ENCODE measurements around the gene MRPL45.
"Not testable (repeated sequence)": the region's sequence is repeated elsewhere in the genome, so short reads cannot be mapped to it uniquely, and the experiment has no call there.

The MRPL45 gene

DNA sequence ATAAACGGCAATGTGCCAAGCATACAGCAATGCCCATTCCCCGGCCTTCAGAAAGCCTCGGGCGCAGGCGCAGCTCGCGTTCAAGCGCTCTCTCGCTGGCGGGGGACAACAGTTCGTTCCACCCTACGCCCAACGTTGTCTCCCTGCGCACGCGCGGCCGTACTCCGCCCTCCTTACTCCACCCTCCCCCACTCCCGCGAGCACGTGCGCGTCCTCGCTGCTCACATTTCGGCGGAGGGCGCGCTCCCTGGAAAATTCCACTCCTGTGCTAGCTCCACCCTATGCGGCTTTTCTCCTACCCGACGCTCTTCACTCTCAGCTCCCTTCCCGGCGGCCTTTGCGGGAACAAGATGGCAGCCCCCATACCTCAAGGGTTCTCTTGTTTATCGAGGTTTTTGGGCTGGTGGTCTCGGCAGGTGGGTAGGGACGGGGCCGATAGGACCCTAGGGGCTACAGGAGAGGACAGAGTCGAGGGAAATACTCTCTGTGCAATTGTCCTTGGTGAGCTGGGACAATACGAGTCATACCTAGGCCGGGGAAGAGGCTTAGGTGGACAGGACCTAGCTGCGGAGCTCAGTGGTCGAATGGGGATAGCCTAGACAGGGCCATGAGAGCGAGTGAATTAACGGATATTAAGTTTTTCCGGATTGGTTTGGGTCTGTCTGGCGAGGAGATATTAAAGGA lies at the start of gene MRPL45:
Gene MRPL45 (plus strand): TSS at position 335 of the 684 bp plus-strand sequence. CDS start 16 bp downstream, at position 351.
- peak; percentile 98 for DNase-seq (ENCODE audit: low spot score)

DNA sequence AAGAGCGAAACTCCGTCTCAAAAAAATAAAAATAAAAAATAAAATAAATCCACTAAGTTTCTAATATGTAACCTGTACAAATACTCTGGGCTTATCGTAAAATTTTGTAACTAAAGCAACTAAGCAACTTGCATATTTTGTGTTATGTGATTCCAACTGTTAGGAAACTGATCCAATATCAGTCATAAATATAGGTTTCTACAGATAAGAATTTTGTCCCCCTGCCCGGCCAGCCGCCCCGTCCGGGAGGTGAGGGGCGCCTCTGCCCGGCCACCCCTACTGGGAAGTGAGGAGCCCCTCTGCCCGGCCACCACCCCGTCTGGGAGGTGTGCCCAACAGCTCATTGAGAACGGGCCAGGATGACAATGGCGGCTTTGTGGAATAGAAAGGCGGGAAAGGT lies 43.8 kb upstream of the MRPL45 start:
- DNase-seq (ENCODE audit: low spot score) = not testable (repeated sequence)

DNA sequence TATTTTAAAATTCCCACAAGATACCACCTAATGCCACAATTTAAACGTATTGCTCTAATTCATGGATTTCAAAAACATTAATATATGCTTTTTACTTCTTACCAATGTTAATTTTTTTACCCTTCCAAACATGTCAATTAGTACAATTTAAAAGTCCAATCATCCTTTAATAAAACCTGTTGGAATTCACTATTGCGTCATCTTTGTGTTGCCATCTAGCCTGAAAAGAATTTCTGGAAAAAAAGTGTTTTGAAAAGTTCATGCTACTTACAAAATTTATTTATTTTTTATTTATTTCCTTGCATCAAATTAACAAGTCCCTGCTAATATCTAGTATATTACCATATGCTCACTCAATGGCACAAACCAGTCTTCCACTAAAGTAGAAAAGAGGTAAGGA lies 42.6 kb upstream of the MRPL45 start:
- DNase-seq (ENCODE audit: low spot score) = not testable (repeated sequence)

DNA sequence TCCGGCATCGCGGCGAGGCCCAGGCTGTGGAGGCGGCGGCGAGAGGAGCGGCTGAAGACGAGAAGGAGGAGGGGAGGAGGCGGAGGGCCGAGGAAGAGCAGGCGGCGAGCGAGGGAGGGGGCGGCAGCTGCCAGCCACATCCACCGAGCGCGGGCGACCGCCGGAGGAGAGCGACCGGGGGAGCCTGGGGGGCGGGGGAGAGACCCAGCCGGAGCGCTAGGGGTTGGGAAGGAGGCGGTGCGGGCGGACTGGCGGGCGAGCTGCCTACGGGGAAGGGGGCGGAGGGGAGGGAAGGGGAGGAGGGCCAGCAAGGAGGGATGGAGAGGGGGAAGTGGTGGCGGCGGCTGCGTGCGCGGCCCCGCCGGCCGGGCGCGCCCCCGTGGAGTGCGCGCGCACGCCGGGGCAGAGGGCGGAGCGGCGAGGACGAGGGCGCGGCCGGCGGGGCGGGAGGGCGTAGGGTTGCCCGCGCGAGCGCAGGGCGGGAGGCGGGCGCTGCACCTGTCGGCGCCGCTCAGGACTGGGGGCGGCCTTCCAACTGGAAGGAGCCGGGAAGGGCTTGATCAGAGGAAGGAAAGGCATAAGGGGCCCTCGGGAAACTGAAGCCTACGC lies 39.9 kb upstream of the MRPL45 start:
- DNase-seq (ENCODE audit: low spot score) = peak; percentile 90

DNA sequence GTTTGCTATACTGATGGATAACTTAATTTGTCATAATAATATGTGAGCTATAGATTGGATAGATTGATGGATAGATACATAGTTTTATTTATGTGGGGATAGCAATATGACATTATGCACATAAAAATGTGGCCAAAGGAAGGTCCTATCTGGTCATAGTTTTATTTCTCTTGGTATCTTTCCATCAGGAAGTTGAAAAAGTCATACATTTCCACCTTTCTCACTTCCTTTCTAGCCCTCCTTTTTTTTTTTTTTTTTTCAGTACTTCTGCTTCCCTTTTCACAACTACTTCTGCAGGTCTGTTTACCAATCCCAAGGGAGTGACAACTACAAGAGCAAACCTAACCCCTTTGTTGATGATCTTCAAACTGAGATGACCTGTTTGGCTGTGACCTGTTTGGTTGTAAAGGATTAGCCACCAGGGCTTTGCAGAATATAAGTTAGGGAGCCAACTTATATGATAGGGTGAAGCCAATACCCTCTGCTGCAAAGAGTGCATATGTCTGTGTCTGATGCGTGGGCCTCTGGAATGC lies 30.9 kb upstream of the MRPL45 start:
- DNase-seq (ENCODE audit: low spot score) = not testable (repeated sequence)

DNA sequence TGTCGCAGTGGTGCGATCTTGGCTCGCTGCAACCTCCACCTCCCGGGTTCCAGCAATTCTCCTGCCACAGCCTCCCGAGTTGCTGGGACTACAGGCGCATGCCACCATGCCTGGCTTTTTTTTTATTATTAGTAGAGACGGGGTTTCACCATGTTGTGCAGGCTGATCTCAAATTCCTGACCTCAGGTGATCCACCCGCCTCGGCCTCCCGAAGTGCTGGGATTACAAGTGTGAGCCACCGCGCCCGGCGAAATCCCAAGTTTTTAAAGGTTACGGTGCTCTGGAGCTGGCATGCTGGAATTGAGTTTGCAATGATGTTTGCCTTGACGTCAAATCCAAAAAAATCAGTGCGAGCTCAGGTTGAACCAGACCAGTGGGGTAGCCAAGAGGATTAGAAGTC lies 30.4 kb upstream of the MRPL45 start:
- not testable (repeated sequence) for DNase-seq (ENCODE audit: low spot score)

DNA sequence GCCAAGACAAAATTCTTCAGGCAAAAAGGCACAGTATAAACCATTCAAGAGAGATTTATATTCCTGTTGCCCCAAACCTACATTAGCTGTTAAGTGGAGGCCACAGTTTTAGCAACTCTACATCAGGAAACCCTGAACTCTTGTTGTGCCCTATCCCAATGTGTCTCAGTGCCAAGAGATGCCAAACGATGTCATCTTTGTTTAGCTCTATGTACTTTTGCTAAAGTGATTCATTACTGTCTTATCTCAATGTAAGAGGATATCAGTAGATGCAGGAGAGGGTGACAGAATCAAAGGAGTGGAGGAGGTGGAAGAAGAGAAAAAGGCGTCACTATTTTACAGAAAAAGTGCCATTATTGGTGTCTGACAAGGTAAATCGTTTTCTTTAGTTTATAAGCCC lies 28.8 kb upstream of the MRPL45 start:
- DNase-seq (ENCODE audit: low spot score) = not testable (repeated sequence)

DNA sequence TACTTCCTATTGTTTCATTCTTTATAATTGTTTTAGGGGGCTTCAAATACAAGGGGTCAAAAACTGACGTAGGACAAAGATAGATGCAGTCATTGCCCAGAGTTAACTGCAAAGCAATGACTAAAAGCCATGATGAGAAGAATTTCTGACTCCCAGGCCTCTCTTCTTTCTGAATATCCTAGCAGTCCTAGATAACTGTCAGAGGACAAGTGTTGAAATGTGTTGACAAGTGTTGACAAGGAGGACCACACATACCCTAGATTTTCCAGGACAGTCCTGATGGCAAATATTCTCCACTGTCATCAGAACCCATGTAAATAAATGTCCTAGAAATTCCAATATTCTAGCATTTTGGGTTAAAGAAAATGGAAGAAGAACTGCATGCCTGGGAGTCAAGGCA lies 27.9 kb upstream of the MRPL45 start:
- DNase-seq (ENCODE audit: low spot score) = not testable (repeated sequence)

DNA sequence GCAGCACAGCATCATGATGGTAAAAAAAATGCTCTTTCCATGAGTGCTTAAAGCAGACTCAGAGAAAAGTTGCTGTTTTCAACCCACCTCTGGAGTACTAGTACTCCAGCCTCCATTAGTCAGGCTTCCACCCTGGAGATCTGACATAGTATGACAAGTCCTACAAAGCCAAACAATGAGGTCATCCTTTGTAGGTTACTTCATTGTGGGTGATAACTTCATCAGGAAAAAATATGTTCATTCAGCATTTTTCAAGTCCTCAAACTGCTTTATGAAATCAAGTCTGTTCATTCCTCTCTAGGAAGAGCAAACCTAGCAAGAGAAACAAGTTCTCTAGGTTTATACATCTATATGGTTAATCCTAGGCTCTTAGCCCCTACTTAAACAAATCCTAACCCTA lies 27.4 kb upstream of the MRPL45 start:
- not testable (repeated sequence) for DNase-seq (ENCODE audit: low spot score)

DNA sequence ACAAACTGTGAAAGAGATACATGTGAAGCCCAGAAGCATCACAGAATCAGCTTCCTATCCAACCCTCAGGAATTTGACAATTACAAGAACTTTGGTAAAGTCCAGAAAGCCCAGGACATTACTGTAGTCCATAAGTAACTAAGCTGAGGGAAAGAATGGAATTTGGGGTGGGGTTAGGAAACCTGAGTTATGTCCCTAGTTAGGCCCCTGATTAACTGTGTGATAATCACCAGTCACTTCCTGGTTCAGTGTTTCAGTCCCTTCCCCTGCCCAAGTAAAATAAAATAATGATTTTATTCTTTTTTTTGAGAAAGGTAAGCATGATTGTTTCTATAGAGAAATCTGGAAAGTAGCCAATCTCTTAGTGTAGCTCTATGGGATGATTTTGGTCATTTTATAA lies 11.0 kb upstream of the MRPL45 start:
- not testable (repeated sequence) for DNase-seq (ENCODE audit: low spot score)

DNA sequence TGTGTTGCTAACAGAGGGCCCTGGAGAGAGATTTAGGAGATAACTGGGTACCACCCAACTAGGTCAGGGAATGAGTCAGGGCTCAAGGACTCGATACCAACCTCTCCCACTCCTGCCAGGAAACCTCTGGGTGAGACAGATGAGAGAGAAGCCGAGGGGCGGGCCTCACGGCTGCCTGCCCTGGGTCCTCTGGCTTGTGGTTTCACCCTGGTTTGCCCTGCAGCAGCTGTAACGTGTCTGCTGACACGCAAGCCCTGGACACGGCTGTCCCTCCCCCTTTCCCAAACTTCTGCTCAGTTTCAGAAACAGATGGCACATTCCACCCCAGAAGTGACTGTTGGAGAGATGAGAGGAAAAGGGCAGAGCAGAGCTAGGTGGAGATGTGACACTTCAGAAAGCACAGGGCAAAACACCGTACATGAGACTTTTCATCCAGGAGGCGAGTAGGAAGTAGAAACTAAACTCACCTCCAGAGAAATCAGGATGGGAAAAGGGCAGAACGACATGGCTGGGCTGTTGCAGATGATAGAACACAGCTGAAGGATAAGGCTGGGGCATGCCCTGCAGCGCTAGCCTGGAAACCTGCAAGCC lies 10.4 kb upstream of the MRPL45 start:
- peak; percentile 34 for DNase-seq (ENCODE audit: low spot score)

DNA sequence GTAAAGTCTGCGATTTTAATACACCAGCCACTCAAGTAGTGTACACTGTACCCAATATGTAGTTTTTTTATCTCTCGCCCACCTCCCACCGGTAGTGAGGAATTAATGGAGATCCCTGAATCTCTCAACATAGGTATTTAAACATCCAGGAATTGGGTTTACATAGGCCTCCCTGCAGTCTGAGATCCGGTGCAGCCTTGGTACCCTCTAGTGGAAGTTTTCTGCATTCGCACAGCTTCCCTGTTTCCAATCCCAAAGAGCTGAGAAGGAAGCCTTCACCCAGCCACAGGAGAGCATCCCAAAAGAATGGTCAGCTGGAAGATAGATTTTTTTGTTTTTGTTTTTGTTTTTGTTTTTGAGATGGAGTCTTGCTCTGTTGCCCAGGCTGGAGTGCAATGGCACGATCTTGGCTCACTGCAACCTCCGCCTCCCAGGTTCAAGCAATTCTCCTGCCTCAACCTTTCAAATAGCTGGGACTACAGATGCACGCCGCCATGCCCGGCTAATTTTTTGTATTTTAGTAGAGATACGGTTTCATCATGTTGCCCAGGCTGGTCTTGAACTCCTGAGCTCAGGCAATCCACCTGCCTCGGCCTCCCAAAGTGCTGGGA lies 8.6 kb upstream of the MRPL45 start:
- DNase-seq (ENCODE audit: low spot score) = not testable (repeated sequence)

DNA sequence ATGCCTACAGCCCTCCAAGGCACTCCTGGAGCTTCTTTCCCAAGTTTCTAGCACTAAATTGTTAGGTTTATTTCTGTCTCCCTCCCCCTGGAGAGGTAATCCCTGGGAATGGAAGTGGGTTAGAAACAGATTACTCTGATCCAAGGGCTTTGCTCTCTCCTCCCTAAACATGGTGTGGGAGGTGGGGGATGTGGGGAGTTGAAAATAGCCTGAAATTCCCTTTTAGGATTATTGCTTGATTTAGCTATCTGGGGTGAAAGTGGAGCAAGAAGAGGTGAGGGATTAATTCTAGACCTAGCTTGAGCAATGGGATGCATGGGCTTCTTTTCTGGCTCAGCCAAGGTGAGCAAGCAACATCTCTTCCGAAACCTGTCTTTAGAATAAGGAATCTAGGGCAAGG lies 7.2 kb upstream of the MRPL45 start:
- DNase-seq (ENCODE audit: low spot score) = not testable (repeated sequence)

DNA sequence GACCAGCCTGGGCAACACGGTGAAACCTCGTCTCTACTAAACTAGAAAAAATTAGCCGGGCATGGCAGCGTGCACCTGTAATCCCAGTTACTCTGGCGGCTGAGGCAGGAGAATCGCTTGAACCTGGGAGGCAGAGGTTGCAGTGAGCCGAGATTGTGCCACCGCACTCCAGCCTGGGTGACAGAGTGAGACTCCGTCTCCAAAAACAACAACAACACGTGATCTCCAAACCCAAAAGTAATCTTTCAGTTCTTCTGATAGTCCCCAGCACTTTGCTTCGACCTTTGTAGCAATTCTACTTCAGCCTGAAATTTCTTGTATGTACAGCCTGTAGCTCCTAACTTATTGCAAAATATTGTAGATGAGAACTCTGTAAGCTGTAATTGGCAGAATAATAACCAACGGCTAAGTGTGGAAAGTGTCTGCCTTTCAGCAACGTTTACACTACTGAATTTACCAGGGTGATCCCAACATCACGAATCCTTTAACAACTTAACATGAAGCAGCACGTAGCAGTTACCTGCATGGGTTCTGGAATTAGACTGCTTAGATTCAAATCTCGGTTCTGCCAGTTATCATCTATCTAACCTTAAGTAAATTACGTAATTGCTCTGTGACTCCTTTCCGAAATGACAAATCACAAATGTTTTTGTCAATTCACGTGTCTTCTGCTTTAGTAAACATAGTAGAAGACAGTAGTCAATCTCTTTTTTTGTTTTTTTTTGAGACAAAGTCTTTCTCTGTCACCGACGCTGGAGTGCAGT lies 1.2 kb upstream of the MRPL45 start:
- DNase-seq (ENCODE audit: low spot score) = not testable (repeated sequence)

DNA sequence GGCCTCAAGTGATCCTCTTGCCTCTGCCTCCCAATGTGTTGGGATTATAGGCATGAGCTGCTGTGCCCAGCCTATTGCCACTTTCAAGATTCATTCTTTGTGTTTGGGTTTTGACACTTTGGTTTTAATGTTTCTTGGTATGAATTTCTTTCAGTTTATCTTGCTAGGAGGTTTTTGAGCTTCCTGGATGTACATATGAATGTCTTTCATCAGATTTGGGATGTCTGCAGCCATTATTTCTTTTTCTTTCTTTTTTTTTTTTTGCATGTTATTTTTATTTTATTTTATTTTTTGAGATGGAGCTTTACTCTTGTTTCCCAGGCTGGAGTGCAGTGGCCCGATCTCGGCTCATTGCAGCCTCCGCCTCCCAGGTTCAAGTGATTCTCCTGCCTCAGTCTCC lies 18.5 kb downstream of the MRPL45 start:
- DNase-seq (ENCODE audit: low spot score) = peak; percentile 35

DNA sequence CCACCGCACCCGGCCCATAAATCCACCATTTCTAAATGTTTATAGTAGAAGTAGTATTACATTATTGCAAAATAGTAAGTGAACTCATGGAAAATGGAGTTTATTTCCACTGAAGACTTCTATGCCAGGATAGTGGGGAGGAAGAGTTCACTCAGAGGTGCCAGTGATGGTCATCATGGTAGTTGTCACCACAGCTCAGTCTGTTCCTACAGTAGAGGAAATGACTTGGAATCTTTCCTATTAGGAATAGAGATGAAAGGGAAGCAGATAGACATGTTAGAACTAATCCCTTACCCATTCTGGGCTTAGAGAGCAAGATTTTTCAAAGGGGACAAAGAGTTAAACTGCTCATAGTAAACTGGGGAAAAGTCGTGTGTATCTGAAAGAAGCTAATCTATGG lies 20.1 kb downstream of the MRPL45 start:
- no peak for DNase-seq (ENCODE audit: low spot score)

DNA sequence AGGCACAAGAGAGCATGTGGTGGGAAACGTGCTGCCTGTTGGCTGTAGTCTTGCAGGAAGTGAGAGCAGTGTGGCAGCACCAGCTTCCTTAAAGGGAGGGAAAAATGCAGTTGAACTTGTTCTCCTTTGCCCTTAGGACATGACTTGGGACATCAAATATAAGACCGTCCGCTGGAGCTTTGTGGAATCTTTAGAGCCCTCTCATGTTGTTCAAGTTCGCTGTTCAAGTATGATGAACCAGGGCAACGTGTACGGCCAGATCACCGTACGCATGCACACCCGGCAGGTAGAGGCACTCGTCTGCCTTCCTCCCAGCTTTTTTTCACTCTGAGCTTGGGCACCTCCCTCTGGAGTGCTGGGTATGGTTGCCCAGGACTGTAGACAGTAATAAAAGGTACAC lies 23.5 kb downstream of the MRPL45 start:
- DNase-seq (ENCODE audit: low spot score) = no peak

DNA sequence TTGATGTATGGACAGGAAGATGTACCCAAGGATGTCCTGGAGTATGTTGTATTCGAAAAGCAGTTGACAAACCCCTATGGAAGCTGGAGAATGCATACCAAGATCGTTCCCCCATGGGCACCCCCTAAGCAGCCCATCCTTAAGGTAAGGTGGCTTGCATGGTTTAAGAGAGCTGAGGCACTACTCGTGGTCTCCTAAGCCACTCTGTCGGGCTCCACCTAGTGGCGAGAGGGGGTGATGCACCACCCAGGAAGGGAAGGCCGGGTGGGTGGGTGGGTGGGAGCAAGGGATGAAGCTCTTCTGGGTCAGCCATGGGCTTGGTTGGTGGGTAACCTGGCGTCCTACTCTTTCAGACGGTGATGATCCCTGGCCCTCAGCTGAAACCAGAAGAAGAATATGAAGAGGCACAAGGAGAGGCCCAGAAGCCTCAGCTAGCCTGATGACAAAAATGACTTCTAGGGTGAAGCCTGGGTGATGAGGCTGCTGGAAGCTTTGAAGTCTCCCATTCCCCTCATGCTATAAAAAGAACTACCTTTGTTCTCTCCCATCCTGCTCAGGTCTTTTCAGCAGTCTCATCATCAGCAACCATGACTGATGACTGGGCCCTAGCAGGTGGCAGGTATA lies 25.3 kb downstream of the MRPL45 start:
- DNase-seq (ENCODE audit: low spot score) = peak; percentile 73

DNA sequence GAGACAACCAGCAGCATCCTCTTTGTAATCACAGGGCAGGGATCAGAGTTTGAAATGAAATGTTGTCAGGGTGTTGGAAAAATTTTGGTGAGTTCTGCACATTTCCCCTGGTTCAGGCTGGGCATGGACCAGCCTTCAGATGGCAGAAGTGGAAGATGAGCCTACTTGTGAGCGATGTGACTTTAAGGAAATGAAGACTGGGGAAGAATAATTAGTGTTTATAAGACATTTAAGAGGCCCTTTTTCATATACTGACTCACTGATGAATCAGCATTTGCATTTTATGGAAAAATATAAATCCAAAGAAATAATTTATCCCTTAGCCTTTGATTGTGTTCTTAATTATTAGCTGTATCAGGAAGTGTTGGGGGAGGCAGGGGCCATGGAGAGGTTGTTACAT lies 25.9 kb downstream of the MRPL45 start:
- no peak for DNase-seq (ENCODE audit: low spot score)

DNA sequence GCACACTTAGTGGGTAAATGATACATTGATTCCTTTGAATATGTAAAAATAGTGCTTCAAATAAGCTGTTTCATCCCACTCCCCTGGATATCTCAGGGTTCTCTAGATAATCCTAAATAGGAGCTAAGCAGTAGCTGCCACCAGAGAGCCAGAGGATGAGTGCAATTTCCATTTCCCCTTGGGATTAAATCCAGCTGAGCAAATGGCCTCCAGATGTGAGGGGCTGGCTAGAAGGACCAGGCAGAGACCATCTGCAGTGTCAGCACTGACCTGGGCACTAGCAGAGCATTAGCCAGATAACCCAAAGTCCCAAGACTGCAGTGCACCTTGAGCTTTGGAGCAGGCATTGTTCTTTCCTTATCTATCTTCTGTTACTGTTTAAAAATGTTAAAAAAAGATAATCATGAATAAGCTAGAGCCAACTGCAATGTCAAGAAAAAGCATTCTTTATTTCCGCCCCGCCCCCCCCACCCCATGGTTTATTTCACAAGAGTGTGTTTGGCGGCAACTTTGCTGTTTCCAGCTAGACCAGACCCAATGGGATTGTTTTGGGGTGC lies 27.3 kb downstream of the MRPL45 start:
- DNase-seq (ENCODE audit: low spot score) = no peak

DNA sequence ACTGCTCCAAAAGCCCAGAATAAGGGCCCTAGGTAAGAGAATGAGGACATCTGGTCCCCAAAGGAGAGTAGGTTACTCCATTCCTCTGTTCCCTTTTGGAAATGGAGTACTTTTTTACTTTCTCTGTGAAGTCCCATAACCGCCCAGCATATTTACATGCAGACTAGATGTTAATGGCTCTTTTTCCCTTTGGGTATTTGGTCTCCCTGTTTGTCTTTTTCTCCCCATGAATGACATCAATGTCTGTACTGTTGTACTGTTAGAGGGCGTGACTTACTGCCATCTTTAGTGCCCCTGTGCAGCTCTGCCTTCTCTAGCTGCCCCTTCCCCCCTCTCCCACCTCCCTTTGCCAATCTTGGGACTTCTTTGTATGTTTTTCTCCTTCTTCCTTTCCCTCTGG lies 27.8 kb downstream of the MRPL45 start:
- no peak for DNase-seq (ENCODE audit: low spot score)
